K562 (cell line): ENCODE measurements around the gene CEND1. TPM values are rescaled to one million over a fixed set of nuclear protein-coding genes. Genes with fewer than 3 reads are reported as not detected.

Source experiments
- BRF1 ChIP-seq: IDR thresholded peaks from 3 replicates; pipeline ENCODE4 v1.6.1; 2011; ENCODE audit warnings: borderline replicate concordance, mild to moderate bottlenecking; ENCODE audit not compliant: insufficient read length; ENCODE audit errors: extremely low read depth
- CBX3 ChIP-seq, 2 experiments: IDR thresholded peaks; 1 replicate in 1 of 2; 2 replicates in 1 of 2; pipeline ENCODE4 v1.6.1; 2012; ENCODE audit warnings: inconsistent platforms in 2 of 2, low read length in 2 of 2, borderline replicate concordance in 1 of 2, control low read depth in 1 of 2
- MCM2 ChIP-seq: fragments of 450-650 bp; IDR thresholded peaks from 2 replicates; pipeline ENCODE4 v1.6.1; 2017; ENCODE audit warnings: low read depth, mild to moderate bottlenecking
- MECOM ChIP-seq: fragments of 250-450 bp; sonication (Bioruptor Pico); IDR thresholded peaks from 2 replicates; pipeline ENCODE4 v1.8.0; 2022; ENCODE audit warnings: inconsistent platforms
- MXI1 ChIP-seq: IDR thresholded peaks from 2 replicates; pipeline ENCODE4 v1.6.1; 2011; ENCODE audit warnings: low read depth, mild to moderate bottlenecking, improper control_type of control experiment, low read length
- MYNN ChIP-seq, 2 experiments: sonication (generic); formaldehyde crosslinking in 1 of 2; IDR thresholded peaks; 2 replicates each; pipeline versions ENCODE4 v1.5.0 to v1.6.1; 2016 to 2020; ENCODE audit warnings: antibody characterized with exemption in 1 of 2, missing genetic modification reagents in 1 of 2
- NR1H2 ChIP-seq: sonication (generic); formaldehyde crosslinking; IDR thresholded peaks from 2 replicates; pipeline ENCODE4 v1.4.0; 2020; ENCODE audit warnings: mild to moderate bottlenecking, missing genetic modification reagents
- POLR2B ChIP-seq: fragments of 450-650 bp; IDR thresholded peaks from 2 replicates; pipeline ENCODE4 v1.6.1; 2018; ENCODE audit warnings: low read depth; ENCODE audit not compliant: partially characterized antibody
- POLR2G ChIP-seq: fragments of 200-400 bp; formaldehyde crosslinking; IDR thresholded peaks from 2 replicates; pipeline ENCODE4 v1.6.1; 2017; ENCODE audit warnings: low read depth, mild to moderate bottlenecking, antibody characterized with exemption, low read length, moderate library complexity
- RBM22 ChIP-seq: fragments of 200-400 bp; formaldehyde crosslinking; IDR thresholded peaks from 2 replicates; pipeline ENCODE4 v1.6.1; 2018; ENCODE audit warnings: low read length, low read depth; ENCODE audit not compliant: poor library complexity, severe bottlenecking
- TCFL5 ChIP-seq: fragments of 250-450 bp; sonication (Bioruptor Pico); conservative IDR thresholded peaks from 2 replicates; pipeline ENCODE4 v1.6.1; 2021; ENCODE audit warnings: mild to moderate bottlenecking, moderate library complexity, matching md5 sums
- TOE1 ChIP-seq, 2 experiments: fragments of 450-650 bp in 1 of 2; sonication (generic) in 1 of 2; formaldehyde crosslinking in 1 of 2; IDR thresholded peaks; 2 replicates each; pipeline versions ENCODE4 v1.7.1 to v1.8.0; 2016 to 2022; ENCODE audit warnings: borderline replicate concordance in 2 of 2, mild to moderate bottlenecking in 2 of 2, antibody characterized with exemption in 1 of 2, inconsistent platforms in 1 of 2, low read depth in 1 of 2, missing genetic modification reagents in 1 of 2, moderate library complexity in 1 of 2
- ZNF174 ChIP-seq: fragments of 250-450 bp; sonication (Bioruptor Pico); IDR thresholded peaks from 2 replicates; pipeline ENCODE4 v1.4.0; 2020; ENCODE audit warnings: mild to moderate bottlenecking
- ZNF551 ChIP-seq: fragments of 250-450 bp; sonication (Bioruptor Pico); IDR thresholded peaks from 2 replicates; pipeline ENCODE4 v1.5.0; 2021; ENCODE audit warnings: mild to moderate bottlenecking, moderate library complexity
- polyA plus RNA-seq, 8 experiments: library from polyadenylated mRNA; depleted of rRNA in 4 of 8; stranded (reverse) in 5 of 8; unstranded in 3 of 8; fragments of >200 nt; fragmentation: Nextera tagmentation in 2 of 8; fragmentation: Illumina TruSeq in 1 of 8; extraction: Ambion mirVana in 2 of 8; extraction: Trizol in 1 of 8; gene quantifications; 2 replicates each; pipeline versions ENCODE4 v1.2.1 to v1.2.3, GENCODE V29; 2011 to 2014; ENCODE audit warnings: inconsistent platforms in 1 of 8, missing spikeins in 1 of 8
- total RNA-seq, 7 experiments: library from RNA; depleted of rRNA in 6 of 7; stranded (reverse); fragments of >200 nt in 6 of 7; fragmentation: Illumina TruSeq in 2 of 7; extraction: Trizol in 2 of 7; gene quantifications; 2 replicates each; pipeline versions ENCODE4 v1.2.1 to v1.2.3, GENCODE V29; 2011 to 2021; ENCODE audit warnings: low replicate concordance in 1 of 7
- TF ChIP-seq, protein P1 (sequence below): fragments of 250-450 bp; sonication (Bioruptor Pico); IDR thresholded peaks from 2 replicates; pipeline ENCODE4 v1.5.0; 2020; ENCODE audit warnings: mild to moderate bottlenecking, borderline replicate concordance
- TF ChIP-seq, protein P2 (sequence below): fragments of 450-650 bp; IDR thresholded peaks from 2 replicates; pipeline ENCODE4 v1.6.1; 2017; ENCODE audit warnings: antibody characterized with exemption, mild to moderate bottlenecking
- TF ChIP-seq, protein P3 (sequence below), 2 experiments: fragments of 450-650 bp in 1 of 2; sonication (generic) in 1 of 2; formaldehyde crosslinking in 1 of 2; IDR thresholded peaks in 1 of 2; conservative IDR thresholded peaks in 1 of 2; 2 replicates each; pipeline versions ENCODE4 v1.6.1 to v1.8.1; 2016 to 2023; ENCODE audit warnings: mild to moderate bottlenecking in 2 of 2, moderate library complexity in 2 of 2, inconsistent platforms in 1 of 2, missing genetic modification reagents in 1 of 2
- TF ChIP-seq, protein P4 (sequence below): fragments of 450-650 bp; IDR thresholded peaks from one replicate; pipeline ENCODE4 v1.6.1; 2018; ENCODE audit warnings: mild to moderate bottlenecking, moderate library complexity; ENCODE audit not compliant: partially characterized antibody

Gene CEND1
- total and polyA plus RNA-seq, 9 of the 15 experiments (the other 6 are each of a cell fraction or from before 2014, with no cell fraction given), result 0.13 to 0.18 (median 0.16) TPM; not detected in 6

DNA sequence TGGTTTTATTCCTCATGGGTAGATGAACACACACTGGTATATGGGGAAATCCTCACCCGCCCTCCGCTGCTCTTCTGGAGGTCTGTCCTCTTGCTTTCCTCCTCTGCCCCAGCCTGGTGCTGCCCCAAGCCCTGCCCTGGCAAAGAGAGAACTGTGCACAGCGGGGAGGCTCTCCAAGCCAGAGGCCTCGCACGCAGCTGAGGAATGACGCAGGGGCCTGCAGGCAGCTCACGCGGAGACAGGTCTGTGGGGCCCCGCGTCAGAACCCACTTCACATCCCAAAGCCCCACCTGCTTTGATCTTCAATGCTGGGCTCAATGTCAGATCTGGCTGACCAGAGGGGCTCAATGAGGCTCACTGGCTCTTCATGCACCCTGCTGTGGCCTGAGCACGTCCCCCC, 22.7 kb downstream of the CEND1 start (continued):
- TF ChIP-seq, protein P1, sequence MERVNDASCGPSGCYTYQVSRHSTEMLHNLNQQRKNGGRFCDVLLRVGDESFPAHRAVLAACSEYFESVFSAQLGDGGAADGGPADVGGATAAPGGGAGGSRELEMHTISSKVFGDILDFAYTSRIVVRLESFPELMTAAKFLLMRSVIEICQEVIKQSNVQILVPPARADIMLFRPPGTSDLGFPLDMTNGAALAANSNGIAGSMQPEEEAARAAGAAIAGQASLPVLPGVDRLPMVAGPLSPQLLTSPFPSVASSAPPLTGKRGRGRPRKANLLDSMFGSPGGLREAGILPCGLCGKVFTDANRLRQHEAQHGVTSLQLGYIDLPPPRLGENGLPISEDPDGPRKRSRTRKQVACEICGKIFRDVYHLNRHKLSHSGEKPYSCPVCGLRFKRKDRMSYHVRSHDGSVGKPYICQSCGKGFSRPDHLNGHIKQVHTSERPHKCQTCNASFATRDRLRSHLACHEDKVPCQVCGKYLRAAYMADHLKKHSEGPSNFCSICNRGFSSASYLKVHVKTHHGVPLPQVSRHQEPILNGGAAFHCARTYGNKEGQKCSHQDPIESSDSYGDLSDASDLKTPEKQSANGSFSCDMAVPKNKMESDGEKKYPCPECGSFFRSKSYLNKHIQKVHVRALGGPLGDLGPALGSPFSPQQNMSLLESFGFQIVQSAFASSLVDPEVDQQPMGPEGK (CRISPR knock-in tag), result no peak
- TF ChIP-seq ZNF174 (CRISPR knock-in tag) (no peak), ZNF551 (CRISPR knock-in tag) (no peak), MECOM (CRISPR knock-in tag) (no peak), CBX3 (IDR thresholded peaks at IDR 0.05; ENCODE audit: borderline replicate concordance in 1 of 2, low read length in 2 of 2) (no peak), TCFL5 (CRISPR knock-in tag) (no peak), RBM22 (no peak), POLR2B (peak; percentile 26), BRF1 (no peak), POLR2G (peak; percentile 70), TOE1 (IDR thresholded peaks at IDR 0.05; ENCODE audit: borderline replicate concordance) (no peak), TOE1 (CRISPR knock-in tag; IDR thresholded peaks at IDR 0.05; ENCODE audit: borderline replicate concordance, low read depth) (no peak), NR1H2 (no peak), MCM2 (no peak), MYNN (IDR thresholded peaks at IDR 0.05) (peak; percentile 65; the same call in 1 of the 2 replicates), MYNN (CRISPR knock-in tag; IDR thresholded peaks at IDR 0.05) (no peak), MXI1 (no peak)
- TF ChIP-seq, protein P2, sequence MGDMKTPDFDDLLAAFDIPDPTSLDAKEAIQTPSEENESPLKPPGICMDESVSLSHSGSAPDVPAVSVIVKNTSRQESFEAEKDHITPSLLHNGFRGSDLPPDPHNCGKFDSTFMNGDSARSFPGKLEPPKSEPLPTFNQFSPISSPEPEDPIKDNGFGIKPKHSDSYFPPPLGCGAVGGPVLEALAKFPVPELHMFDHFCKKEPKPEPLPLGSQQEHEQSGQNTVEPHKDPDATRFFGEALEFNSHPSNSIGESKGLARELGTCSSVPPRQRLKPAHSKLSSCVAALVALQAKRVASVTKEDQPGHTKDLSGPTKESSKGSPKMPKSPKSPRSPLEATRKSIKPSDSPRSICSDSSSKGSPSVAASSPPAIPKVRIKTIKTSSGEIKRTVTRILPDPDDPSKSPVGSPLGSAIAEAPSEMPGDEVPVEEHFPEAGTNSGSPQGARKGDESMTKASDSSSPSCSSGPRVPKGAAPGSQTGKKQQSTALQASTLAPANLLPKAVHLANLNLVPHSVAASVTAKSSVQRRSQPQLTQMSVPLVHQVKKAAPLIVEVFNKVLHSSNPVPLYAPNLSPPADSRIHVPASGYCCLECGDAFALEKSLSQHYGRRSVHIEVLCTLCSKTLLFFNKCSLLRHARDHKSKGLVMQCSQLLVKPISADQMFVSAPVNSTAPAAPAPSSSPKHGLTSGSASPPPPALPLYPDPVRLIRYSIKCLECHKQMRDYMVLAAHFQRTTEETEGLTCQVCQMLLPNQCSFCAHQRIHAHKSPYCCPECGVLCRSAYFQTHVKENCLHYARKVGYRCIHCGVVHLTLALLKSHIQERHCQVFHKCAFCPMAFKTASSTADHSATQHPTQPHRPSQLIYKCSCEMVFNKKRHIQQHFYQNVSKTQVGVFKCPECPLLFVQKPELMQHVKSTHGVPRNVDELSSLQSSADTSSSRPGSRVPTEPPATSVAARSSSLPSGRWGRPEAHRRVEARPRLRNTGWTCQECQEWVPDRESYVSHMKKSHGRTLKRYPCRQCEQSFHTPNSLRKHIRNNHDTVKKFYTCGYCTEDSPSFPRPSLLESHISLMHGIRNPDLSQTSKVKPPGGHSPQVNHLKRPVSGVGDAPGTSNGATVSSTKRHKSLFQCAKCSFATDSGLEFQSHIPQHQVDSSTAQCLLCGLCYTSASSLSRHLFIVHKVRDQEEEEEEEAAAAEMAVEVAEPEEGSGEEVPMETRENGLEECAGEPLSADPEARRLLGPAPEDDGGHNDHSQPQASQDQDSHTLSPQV, result no peak
- TF ChIP-seq, protein P3, sequence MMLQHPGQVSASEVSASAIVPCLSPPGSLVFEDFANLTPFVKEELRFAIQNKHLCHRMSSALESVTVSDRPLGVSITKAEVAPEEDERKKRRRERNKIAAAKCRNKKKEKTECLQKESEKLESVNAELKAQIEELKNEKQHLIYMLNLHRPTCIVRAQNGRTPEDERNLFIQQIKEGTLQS (IDR thresholded peaks at IDR 0.05), result no peak
- TF ChIP-seq, protein P3 (CRISPR knock-in tag; conservative IDR thresholded peaks at IDR 0.05), result no peak
- TF ChIP-seq, protein P4, sequence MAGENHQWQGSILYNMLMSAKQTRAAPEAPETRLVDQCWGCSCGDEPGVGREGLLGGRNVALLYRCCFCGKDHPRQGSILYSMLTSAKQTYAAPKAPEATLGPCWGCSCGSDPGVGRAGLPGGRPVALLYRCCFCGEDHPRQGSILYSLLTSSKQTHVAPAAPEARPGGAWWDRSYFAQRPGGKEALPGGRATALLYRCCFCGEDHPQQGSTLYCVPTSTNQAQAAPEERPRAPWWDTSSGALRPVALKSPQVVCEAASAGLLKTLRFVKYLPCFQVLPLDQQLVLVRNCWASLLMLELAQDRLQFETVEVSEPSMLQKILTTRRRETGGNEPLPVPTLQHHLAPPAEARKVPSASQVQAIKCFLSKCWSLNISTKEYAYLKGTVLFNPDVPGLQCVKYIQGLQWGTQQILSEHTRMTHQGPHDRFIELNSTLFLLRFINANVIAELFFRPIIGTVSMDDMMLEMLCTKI, result no peak
